K562 (cell line): ENCODE measurements around the gene MYMX.

ENCODE experiments used
- CHCHD3 ChIP-seq: fragments of 250-450 bp; sonication (Bioruptor Pico); IDR thresholded peaks from 2 replicates; pipeline ENCODE4 v2.1.2; 2022; ENCODE audit warnings: mild to moderate bottlenecking
- EP300 ChIP-seq: IDR thresholded peaks from 2 replicates; pipeline ENCODE4 v1.6.1; 2012; ENCODE audit warnings: low read length, improper control_type of control experiment
- LEF1 ChIP-seq: fragments of 450-650 bp; IDR thresholded peaks from 2 replicates; pipeline ENCODE4 v1.6.1; 2016; ENCODE audit warnings: mild to moderate bottlenecking
- PHF8 ChIP-seq: fragments of 200-600 bp; sonication (generic); IDR thresholded peaks from 2 replicates; pipeline ENCODE4 v1.6.1; 2012; ENCODE audit warnings: mixed run types, mild to moderate bottlenecking, inconsistent platforms, low read length, moderate library complexity, borderline replicate concordance
- POLR2A ChIP-seq: fragments of 450-650 bp; conservative IDR thresholded peaks from 2 replicates; pipeline ENCODE4 v1.6.1; 2016

GRCh38 chr6:44198684-44199083 lies 18.0 kb upstream of the MYMX start:
- TF ChIP-seq POLR2A: no peak
- no peak for TF ChIP-seq PHF8
- no peak for TF ChIP-seq LEF1
- TF ChIP-seq EP300: no peak
- no peak for TF ChIP-seq CHCHD3 (CRISPR knock-in tag)
